Measurements from ENCODE around the gene LRP5.
"Not testable (repeated sequence)": the region's sequence is repeated elsewhere in the genome, so short reads cannot be mapped to it uniquely, and the experiment has no call there.

LRP5 gene

GRCh38 chr11:68441466-68442230 is 129.3 kb downstream of the LRP5 start:
- TF ChIP-seq, protein P1, sequence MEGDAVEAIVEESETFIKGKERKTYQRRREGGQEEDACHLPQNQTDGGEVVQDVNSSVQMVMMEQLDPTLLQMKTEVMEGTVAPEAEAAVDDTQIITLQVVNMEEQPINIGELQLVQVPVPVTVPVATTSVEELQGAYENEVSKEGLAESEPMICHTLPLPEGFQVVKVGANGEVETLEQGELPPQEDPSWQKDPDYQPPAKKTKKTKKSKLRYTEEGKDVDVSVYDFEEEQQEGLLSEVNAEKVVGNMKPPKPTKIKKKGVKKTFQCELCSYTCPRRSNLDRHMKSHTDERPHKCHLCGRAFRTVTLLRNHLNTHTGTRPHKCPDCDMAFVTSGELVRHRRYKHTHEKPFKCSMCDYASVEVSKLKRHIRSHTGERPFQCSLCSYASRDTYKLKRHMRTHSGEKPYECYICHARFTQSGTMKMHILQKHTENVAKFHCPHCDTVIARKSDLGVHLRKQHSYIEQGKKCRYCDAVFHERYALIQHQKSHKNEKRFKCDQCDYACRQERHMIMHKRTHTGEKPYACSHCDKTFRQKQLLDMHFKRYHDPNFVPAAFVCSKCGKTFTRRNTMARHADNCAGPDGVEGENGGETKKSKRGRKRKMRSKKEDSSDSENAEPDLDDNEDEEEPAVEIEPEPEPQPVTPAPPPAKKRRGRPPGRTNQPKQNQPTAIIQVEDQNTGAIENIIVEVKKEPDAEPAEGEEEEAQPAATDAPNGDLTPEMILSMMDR (IDR thresholded peaks at IDR 0.05; ENCODE audit: insufficient read depth, low read depth, low read length, missing control alignments) = no peak
- H3K4me3 ChIP-seq (ENCODE audit: low read depth, low read length) = no peak overlapping the region
- DNase-seq (ENCODE audit: low read depth) = no peak

GRCh38 chr11:68442433-68442832 is 130.0 kb downstream of the LRP5 start:
- DNase-seq (ENCODE audit: low read depth) = no peak
- H3K4me3 ChIP-seq (ENCODE audit: low read depth, low read length) = no peak overlapping the region
- TF ChIP-seq, protein P1 (IDR thresholded peaks at IDR 0.05; ENCODE audit: insufficient read depth, low read depth, low read length, missing control alignments) = no peak

GRCh38 chr11:68444566-68444965 is 132.2 kb downstream of the LRP5 start:
- H3K4me3 ChIP-seq (ENCODE audit: low read depth, low read length) = no peak overlapping the region
- TF ChIP-seq, protein P1 (IDR thresholded peaks at IDR 0.05; ENCODE audit: insufficient read depth, low read depth, low read length, missing control alignments) = no peak
- no peak for DNase-seq (ENCODE audit: low read depth)

- no peak for DNase-seq (ENCODE audit: low read depth)
- no peak overlapping the region for H3K4me3 ChIP-seq (ENCODE audit: low read depth, low read length)
- TF ChIP-seq, protein P1 (IDR thresholded peaks at IDR 0.05; ENCODE audit: insufficient read depth, low read depth, low read length, missing control alignments) = no peak
These were observed 133.2 kb downstream of the LRP5 start for GRCh38 chr11:68445531-68446035.

GRCh38 chr11:68446046-68446725 is 133.8 kb downstream of the LRP5 start:
- TF ChIP-seq, protein P1 (IDR thresholded peaks at IDR 0.05; ENCODE audit: insufficient read depth, low read depth, low read length, missing control alignments) = no peak
- DNase-seq (ENCODE audit: low read depth) = no peak

GRCh38 chr11:68447015-68447801 is 134.8 kb downstream of the LRP5 start:
- TF ChIP-seq, protein P1 (IDR thresholded peaks at IDR 0.05; ENCODE audit: insufficient read depth, low read depth, low read length, missing control alignments) = peak; percentile 95
- peak; percentile 84 for DNase-seq (ENCODE audit: low read depth)
- H3K4me3 ChIP-seq (ENCODE audit: low read depth, low read length) = no peak overlapping the region

More at GRCh38 chr11:68446046-68446725, 133.8 kb downstream of the LRP5 start:
- no peak overlapping the region for H3K4me3 ChIP-seq (ENCODE audit: low read depth, low read length)

- not testable (repeated sequence) for DNase-seq (ENCODE audit: low read depth); H3K4me3 ChIP-seq (ENCODE audit: low read depth, low read length)
These were observed 135.5 kb downstream of the LRP5 start for GRCh38 chr11:68447914-68448313.
